AG09309 (cell line): Measurements from ENCODE around the gene KIAA1671.

Experiments used
- DNase-seq: peaks from one replicate; pipeline ENCODE4 v3.0.0-alpha.2; 2010; ENCODE audit warnings: low read depth
- H3K4me3 ChIP-seq: 2 replicates; pipeline ENCODE4 v1.5.1; 2011; ENCODE audit warnings: mild to moderate bottlenecking, low read depth, low read length, moderate library complexity; ENCODE audit not compliant: control insufficient read depth
- CTCF ChIP-seq: IDR thresholded peaks from 2 replicates; pipeline ENCODE4 v1.5.1; 2011; ENCODE audit warnings: mild to moderate bottlenecking, low read depth, low read length, inconsistent platforms; ENCODE audit not compliant: insufficient read depth, control insufficient read depth; ENCODE audit errors: missing control alignments

The KIAA1671 gene

GRCh38 chr22:25061605-25062376 is 109.3 kb downstream of the KIAA1671 start:
- no peak overlapping the region for H3K4me3 ChIP-seq
- no peak for TF ChIP-seq CTCF
- DNase-seq: no peak

GRCh38 chr22:25062386-25063085 is 110.0 kb downstream of the KIAA1671 start:
- no peak for DNase-seq
- H3K4me3 ChIP-seq: no peak overlapping the region
- no peak for TF ChIP-seq CTCF

- no peak for TF ChIP-seq CTCF
- DNase-seq: no peak
- H3K4me3 ChIP-seq: no peak overlapping the region
These were observed 112.5 kb downstream of the KIAA1671 start for GRCh38 chr22:25064894-25065560.

- DNase-seq: no peak
- TF ChIP-seq CTCF: no peak
- no peak overlapping the region for H3K4me3 ChIP-seq
These were observed 114.4 kb downstream of the KIAA1671 start for GRCh38 chr22:25066861-25067435.

GRCh38 chr22:25067851-25068421 is 115.4 kb downstream of the KIAA1671 start:
- H3K4me3 ChIP-seq: no peak overlapping the region
- no peak for DNase-seq

More at GRCh38 chr22:25067851-25068421, 115.4 kb downstream of the KIAA1671 start:
- TF ChIP-seq CTCF: no peak
